Gastroesophageal sphincter (tissue), 4 donors: ENCODE measurements around the gene RXFP2. TPM values are rescaled to one million over a fixed set of nuclear protein-coding genes. Genes with fewer than 3 reads are reported as not detected.
A peak's percentile ranks its signal among the peaks of the same experiment; 100 is the strongest.

ENCODE experiments used
- ATAC-seq: fragments of 150-250 bp; one replicate; pipeline ENCODE4 v1.9.1; 2016; ENCODE audit warnings: mild to moderate bottlenecking, moderate library complexity
- H3K27ac ChIP-seq, 4 donors: fragments of 200-600 bp; sonication (generic) in 3 of 4; 1 replicate in 3 of 4; 2 replicates in 1 of 4; pipeline ENCODE4 v1.5.1; 2016 to 2019
- H3K27me3 ChIP-seq: fragments of 200-600 bp; sonication (generic); one replicate; pipeline ENCODE4 v1.5.1; 2019
- H3K36me3 ChIP-seq, 2 donors: fragments of 200-600 bp; sonication (generic); one replicate each; pipeline ENCODE4 v1.5.1; 2019; ENCODE audit warnings: control low read depth in 1 of 2
- H3K4me1 ChIP-seq, 3 donors: fragments of 200-600 bp; sonication (generic); 1 replicate in 2 of 3; 2 replicates in 1 of 3; pipeline ENCODE4 v1.5.1; 2016 to 2019; ENCODE audit warnings: control low read depth in 2 of 3
- H3K4me3 ChIP-seq, 2 donors: fragments of 200-600 bp; sonication (generic); one replicate each; pipeline ENCODE4 v1.5.1; 2019; ENCODE audit warnings: mild to moderate bottlenecking in 1 of 2, moderate library complexity in 1 of 2
- H3K9me3 ChIP-seq, 3 donors: fragments of 200-600 bp; sonication (generic); one replicate each; pipeline ENCODE4 v1.5.1; 2017 to 2019; ENCODE audit warnings: control low read depth in 2 of 3
- EP300 ChIP-seq: sonication (generic); formaldehyde crosslinking; IDR thresholded peaks from one replicate; pipeline ENCODE4 v1.6.1; 2017; ENCODE audit warnings: antibody characterized with exemption, mild to moderate bottlenecking
- POLR2A ChIP-seq, 2 donors: fragments of 450-650 bp; IDR thresholded peaks; one replicate each; pipeline ENCODE4 v1.6.1; 2017; ENCODE audit warnings: antibody characterized with exemption in 2 of 2, mild to moderate bottlenecking in 2 of 2, moderate library complexity in 1 of 2
- POLR2AphosphoS5 ChIP-seq: sonication (generic); formaldehyde crosslinking; IDR thresholded peaks from one replicate; pipeline ENCODE4 v1.6.1; 2017; ENCODE audit warnings: antibody characterized with exemption
- WGBS, 2 donors: methylation state at CpG; one replicate each; pipeline ENCODE4 v1.1.5; 2018; ENCODE audit warnings: low coverage in 1 of 2; 5-methylcytosine and 5-hydroxymethylcytosine counted together
- total RNA-seq, 4 donors: library from RNA; depleted of rRNA; stranded (reverse); fragments of >200 nt; gene quantifications; one replicate each; pipeline ENCODE4 v1.1.0, GENCODE V29; 2016
- TF ChIP-seq, protein P1 (sequence below), 4 experiments: fragments of 200-600 bp in 2 of 4; fragments of 450-650 bp in 2 of 4; sonication (generic) in 1 of 4; IDR thresholded peaks; one replicate each; pipeline ENCODE4 v1.5.1; 2017 to 2019; ENCODE audit warnings: antibody characterized with exemption in 4 of 4, mild to moderate bottlenecking in 2 of 4, moderate library complexity in 2 of 4

The RXFP2 gene
- total RNA-seq, 4 donors from 2014 or later, result not detected

DNA sequence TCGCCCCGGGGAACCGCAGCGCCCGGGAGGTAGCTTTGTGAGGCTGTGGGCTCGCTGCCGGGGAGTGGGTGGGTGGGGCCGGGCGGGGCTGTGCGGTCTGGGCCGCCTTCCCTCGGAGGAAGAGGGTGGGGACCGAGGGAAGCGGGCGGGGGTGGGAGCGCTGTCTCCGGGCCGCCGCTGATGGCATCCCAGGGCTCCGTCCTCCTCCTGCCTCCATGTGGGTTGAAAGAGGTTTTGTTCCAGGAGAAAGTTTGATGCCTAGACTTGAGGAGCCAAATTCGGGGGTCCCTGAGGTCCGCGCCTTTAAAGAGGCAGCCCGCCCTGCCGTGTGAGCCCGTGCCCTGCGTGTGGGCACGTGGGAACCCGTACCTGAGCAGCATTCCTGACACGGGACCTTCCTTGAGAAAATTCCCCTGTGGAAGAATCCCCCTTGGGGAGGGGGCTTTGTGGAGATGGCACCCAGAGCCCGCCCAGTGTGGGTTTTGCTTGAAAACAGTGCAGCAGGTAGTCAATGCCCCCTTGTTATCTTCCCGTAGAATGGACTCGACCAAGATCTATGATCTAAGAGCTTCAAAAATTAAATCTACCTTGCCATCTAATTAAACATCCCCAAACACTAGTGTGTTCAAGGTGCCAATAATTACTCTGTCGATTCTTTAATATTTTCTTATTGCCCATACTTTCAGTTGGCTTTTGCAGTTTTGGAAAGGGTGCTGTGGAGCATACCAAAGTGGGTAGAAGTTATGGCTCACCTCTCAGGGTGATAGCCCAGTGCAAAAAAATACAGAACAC, 107.8 kb downstream of the RXFP2 start:
- Histone ChIP-seq H3K27ac (peak overlapping the region in 3 of 4 donors; percentile 75 to 83 (median 83)), H3K4me3 (peak overlapping the region; percentile 65 to 89), H3K9me3 (no peaks in the 10 kb centered on the region), H3K27me3 (peaks cover 7% of the 10 kb centered on the region), H3K4me1 (peaks cover 0 to 19% (median 4%) of the 10 kb centered on the region in 3 donors), H3K36me3 (no peaks in the 10 kb centered on the region)
- peak; percentile 57 for ATAC-seq
- TF ChIP-seq EP300, result no peak
- no peak for TF ChIP-seq POLR2AphosphoS5
- no peak for TF ChIP-seq POLR2A (IDR thresholded peaks at IDR 0.05)
- TF ChIP-seq, protein P1, sequence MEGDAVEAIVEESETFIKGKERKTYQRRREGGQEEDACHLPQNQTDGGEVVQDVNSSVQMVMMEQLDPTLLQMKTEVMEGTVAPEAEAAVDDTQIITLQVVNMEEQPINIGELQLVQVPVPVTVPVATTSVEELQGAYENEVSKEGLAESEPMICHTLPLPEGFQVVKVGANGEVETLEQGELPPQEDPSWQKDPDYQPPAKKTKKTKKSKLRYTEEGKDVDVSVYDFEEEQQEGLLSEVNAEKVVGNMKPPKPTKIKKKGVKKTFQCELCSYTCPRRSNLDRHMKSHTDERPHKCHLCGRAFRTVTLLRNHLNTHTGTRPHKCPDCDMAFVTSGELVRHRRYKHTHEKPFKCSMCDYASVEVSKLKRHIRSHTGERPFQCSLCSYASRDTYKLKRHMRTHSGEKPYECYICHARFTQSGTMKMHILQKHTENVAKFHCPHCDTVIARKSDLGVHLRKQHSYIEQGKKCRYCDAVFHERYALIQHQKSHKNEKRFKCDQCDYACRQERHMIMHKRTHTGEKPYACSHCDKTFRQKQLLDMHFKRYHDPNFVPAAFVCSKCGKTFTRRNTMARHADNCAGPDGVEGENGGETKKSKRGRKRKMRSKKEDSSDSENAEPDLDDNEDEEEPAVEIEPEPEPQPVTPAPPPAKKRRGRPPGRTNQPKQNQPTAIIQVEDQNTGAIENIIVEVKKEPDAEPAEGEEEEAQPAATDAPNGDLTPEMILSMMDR (IDR thresholded peaks at IDR 0.05), result no peak
- WGBS, 2 donors, result 33 to 78% methylated on average over 1 to 4 of the region's 34 CpGs

DNA sequence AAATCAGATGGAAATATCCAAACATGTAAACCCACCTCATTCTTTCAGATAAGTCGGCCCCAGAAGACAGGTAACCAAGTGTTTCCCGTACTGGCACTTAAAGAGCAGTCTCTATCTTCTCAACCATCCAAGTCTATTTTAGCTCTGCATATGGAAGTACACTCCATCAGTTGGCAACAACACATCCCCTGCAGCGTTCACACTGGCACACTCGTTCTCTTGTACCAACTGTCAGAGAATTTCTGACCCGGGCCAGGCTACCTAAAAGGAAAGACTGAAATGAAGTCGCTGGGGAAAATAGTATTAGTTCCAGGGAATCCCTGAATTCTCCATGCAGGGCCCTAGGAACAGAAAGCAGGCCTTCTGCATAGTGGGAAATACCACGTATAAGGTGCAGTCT, 109.3 kb downstream of the RXFP2 start:
- TF ChIP-seq EP300, result no peak
- Histone ChIP-seq H3K4me1 (peaks cover 0 to 19% (median 4%) of the 10 kb centered on the region in 3 donors), H3K9me3 (no peaks in the 10 kb centered on the region), H3K36me3 (no peaks in the 10 kb centered on the region), H3K27ac (no peak overlapping the region), H3K4me3 (no peak overlapping the region), H3K27me3 (no peaks in the 10 kb centered on the region)
- WGBS, 2 donors, result 79 to 94% methylated on average over 4 to 7 of the region's 7 CpGs
- ATAC-seq, result no peak

DNA sequence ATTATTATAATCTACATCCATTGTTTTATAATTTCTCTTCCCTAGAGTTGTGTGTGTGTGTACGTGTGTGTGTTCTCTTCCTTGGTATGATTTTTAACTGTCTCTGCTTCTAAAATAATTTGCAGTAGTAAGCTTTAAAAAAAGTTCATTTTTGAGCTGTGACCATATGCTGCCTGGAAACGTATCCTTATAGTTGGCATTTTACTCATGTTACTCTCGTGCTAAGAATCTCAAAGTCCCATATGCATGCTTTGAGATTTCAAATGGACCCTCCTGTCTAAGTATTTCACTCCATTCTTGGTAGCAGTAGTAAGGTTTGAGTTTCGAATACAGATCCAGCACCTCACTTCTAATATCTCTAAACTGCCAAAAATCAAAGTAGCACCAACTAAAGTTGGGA, 109.9 kb downstream of the RXFP2 start:
- Histone ChIP-seq H3K9me3 (no peaks in the 10 kb centered on the region), H3K4me1 (peaks cover 0 to 19% (median 4%) of the 10 kb centered on the region in 3 donors), H3K36me3 (no peaks in the 10 kb centered on the region), H3K4me3 (no peak overlapping the region), H3K27me3 (no peaks in the 10 kb centered on the region), H3K27ac (no peak overlapping the region)
- no peak for ATAC-seq
- 61 to 65% methylated on average over 4 of the region's 4 CpGs for WGBS, 2 donors
- TF ChIP-seq POLR2A (IDR thresholded peaks at IDR 0.05), result no peak
- no peak for TF ChIP-seq POLR2AphosphoS5
- TF ChIP-seq, protein P1 (IDR thresholded peaks at IDR 0.05), result no peak
- no peak for TF ChIP-seq EP300

DNA sequence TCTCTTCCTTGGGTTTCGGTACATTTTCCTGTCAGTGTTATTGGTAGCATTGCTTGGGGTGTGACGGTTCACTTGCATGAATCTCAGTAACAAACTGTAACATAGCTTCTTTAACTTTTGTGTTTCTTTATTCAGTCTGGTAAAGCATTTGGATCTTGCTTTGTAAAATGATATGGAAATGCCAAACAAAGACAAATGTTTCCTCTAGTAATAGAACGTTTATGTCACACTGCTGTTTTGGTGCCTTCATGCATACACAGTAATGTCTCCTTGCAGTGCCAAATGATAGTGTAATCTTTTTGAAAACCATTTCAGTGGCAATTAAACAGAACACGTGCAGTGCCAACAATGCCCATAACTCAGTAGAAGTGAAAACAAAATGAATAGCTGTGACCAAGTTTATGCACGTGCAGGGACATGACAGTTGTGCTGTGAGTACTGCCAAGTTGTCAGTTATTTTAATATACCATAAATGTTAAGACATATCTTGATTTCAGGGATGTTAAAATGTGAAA, 110.8 kb downstream of the RXFP2 start:
- no peak for ATAC-seq
- WGBS, 2 donors, result 44 to 51% methylated on average over 5 of the region's 5 CpGs
- no peak overlapping the region for H3K27ac ChIP-seq

DNA sequence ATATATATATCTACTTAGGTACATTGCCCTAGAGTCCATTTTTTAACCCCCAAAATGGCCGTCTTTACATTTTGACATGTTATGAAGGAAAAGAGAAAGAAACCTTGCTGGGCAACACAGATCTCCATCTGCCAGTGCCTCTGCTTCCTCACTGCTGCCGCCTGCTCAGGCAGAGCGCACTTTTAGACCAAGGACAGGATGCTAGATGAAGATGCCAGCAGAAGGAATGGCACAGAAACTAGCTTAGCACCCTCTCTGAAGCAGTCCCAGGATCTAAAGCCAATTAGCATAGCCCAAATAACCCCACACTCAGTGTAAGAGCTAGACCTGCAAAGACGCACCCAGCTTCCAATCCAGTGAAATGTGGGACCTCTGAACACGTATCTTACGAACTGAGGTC, 111.9 kb downstream of the RXFP2 start:
- no peak overlapping the region for H3K27ac ChIP-seq
- 94 to 100% methylated on average over 2 to 4 of the region's 6 CpGs for WGBS, 2 donors
- peaks cover 0 to 11% (median 0%) of the 10 kb centered on the region in 3 donors for H3K4me1 ChIP-seq
- TF ChIP-seq POLR2AphosphoS5, result no peak
- TF ChIP-seq EP300, result no peak
- no peak for TF ChIP-seq POLR2A (IDR thresholded peaks at IDR 0.05)
- TF ChIP-seq, protein P1 (IDR thresholded peaks at IDR 0.05), result no peak
- no peaks in the 10 kb centered on the region for H3K36me3 ChIP-seq
- H3K27me3 ChIP-seq, result no peaks in the 10 kb centered on the region
- no peak for ATAC-seq
- H3K4me3 ChIP-seq, result no peak overlapping the region
- H3K9me3 ChIP-seq, result no peaks in the 10 kb centered on the region

More for the DNA sequence above, 110.8 kb downstream of the RXFP2 start:
- H3K4me3 ChIP-seq, result no peak overlapping the region
- H3K27me3 ChIP-seq, result no peaks in the 10 kb centered on the region
- peaks cover 0 to 19% (median 4%) of the 10 kb centered on the region in 3 donors for H3K4me1 ChIP-seq
- TF ChIP-seq POLR2A (IDR thresholded peaks at IDR 0.05) (no peak), POLR2AphosphoS5 (no peak), EP300 (no peak)
- TF ChIP-seq, protein P1 (IDR thresholded peaks at IDR 0.05), result no peak
- H3K36me3 ChIP-seq, result no peaks in the 10 kb centered on the region
- H3K9me3 ChIP-seq, result no peaks in the 10 kb centered on the region
